GM12878 (cell line): ENCODE measurements around the gene KLK13. TPM values are rescaled to one million over a fixed set of nuclear protein-coding genes. Genes with fewer than 3 reads are reported as not detected.

Experiments
- BMI1 ChIP-seq: fragments of 450-650 bp; IDR thresholded peaks from 2 replicates; pipeline ENCODE4 v1.6.1; 2016; ENCODE audit warnings: mild to moderate bottlenecking, moderate library complexity, borderline replicate concordance
- CBX3 ChIP-seq: fragments of 200-600 bp; sonication (generic); IDR thresholded peaks from 2 replicates; pipeline ENCODE4 v1.6.1; 2016; ENCODE audit warnings: low read depth, borderline replicate concordance
- CHD4 ChIP-seq: fragments of 200-600 bp; sonication (generic); IDR thresholded peaks from 2 replicates; pipeline ENCODE4 v1.6.1; 2016; ENCODE audit warnings: mild to moderate bottlenecking
- FOS ChIP-seq: IDR thresholded peaks from 3 replicates; pipeline ENCODE4 v1.6.1; 2011; ENCODE audit warnings: borderline replicate concordance; ENCODE audit not compliant: insufficient read length; ENCODE audit errors: extremely low read depth
- GATAD2B ChIP-seq: fragments of 450-650 bp; conservative IDR thresholded peaks from 2 replicates; pipeline ENCODE4 v1.6.1; 2017; ENCODE audit warnings: low read depth, mild to moderate bottlenecking, moderate library complexity
- HDGF ChIP-seq: fragments of 450-650 bp; IDR thresholded peaks from 2 replicates; pipeline ENCODE4 v1.6.1; 2016; ENCODE audit warnings: antibody characterized with exemption
- KAT2A ChIP-seq: conservative IDR thresholded peaks from 2 replicates; pipeline ENCODE4 v1.6.1; 2011; ENCODE audit warnings: low read depth, low read length; ENCODE audit not compliant: control insufficient read depth
- LARP7 ChIP-seq: fragments of 450-650 bp; IDR thresholded peaks from 2 replicates; pipeline ENCODE4 v1.6.1; 2017; ENCODE audit warnings: mild to moderate bottlenecking
- NBN ChIP-seq: fragments of 450-650 bp; IDR thresholded peaks from 2 replicates; pipeline ENCODE4 v1.6.1; 2016
- NFXL1 ChIP-seq: fragments of 450-650 bp; IDR thresholded peaks from 2 replicates; pipeline ENCODE4 v1.6.1; 2017; ENCODE audit warnings: antibody characterized with exemption, mild to moderate bottlenecking, borderline replicate concordance
- SMARCA5 ChIP-seq: fragments of 450-650 bp; IDR thresholded peaks from 2 replicates; pipeline ENCODE4 v1.6.1; 2017; ENCODE audit warnings: mild to moderate bottlenecking
- SMC3 ChIP-seq: IDR thresholded peaks from 2 replicates; pipeline ENCODE4 v1.6.1; 2011; ENCODE audit warnings: low read length, improper control_type of control experiment, borderline replicate concordance
- SRF ChIP-seq, 2 experiments: IDR thresholded peaks; 2 replicates each; pipeline ENCODE4 v1.6.1; 2011; ENCODE audit warnings: low read depth in 2 of 2, low read length in 2 of 2, mild to moderate bottlenecking in 1 of 2, moderate library complexity in 1 of 2
- STAT1 ChIP-seq: fragments of 450-650 bp; conservative IDR thresholded peaks from 2 replicates; pipeline ENCODE4 v1.6.1; 2014; ENCODE audit warnings: antibody characterized with exemption, mild to moderate bottlenecking
- SUPT20H ChIP-seq: IDR thresholded peaks from 2 replicates; pipeline ENCODE4 v1.6.1; 2011; ENCODE audit warnings: low read depth, mild to moderate bottlenecking, low read length, moderate library complexity, borderline replicate concordance; ENCODE audit not compliant: control insufficient read depth
- YBX1 ChIP-seq: fragments of 450-650 bp; IDR thresholded peaks from 2 replicates; pipeline ENCODE4 v1.6.1; 2016; ENCODE audit warnings: antibody characterized with exemption
- ZNF24 ChIP-seq: fragments of 450-650 bp; IDR thresholded peaks from 2 replicates; pipeline ENCODE4 v1.6.1; 2017; ENCODE audit warnings: antibody characterized with exemption, mild to moderate bottlenecking
- ZNF274 ChIP-seq: IDR thresholded peaks from one replicate; pipeline ENCODE4 v1.8.0; 2011; ENCODE audit not compliant: insufficient read length, insufficient read depth
- polyA plus RNA-seq, 11 experiments: library from polyadenylated mRNA; depleted of rRNA in 4 of 11; unstranded in 6 of 11; stranded (reverse) in 5 of 11; fragments of >200 nt; fragmentation: Nextera tagmentation in 4 of 11; fragmentation: Illumina TruSeq in 1 of 11; extraction: Ambion mirVana in 4 of 11; extraction: Trizol in 1 of 11; gene quantifications; 1 replicate in 1 of 11; 2 replicates in 10 of 11; pipeline versions ENCODE4 v1.2.1 to v1.2.3, GENCODE V29; 2011 to 2016; ENCODE audit warnings: inconsistent platforms in 2 of 11, missing spikeins in 2 of 11, low read depth in 1 of 11
- total RNA-seq, 4 experiments: library from RNA; depleted of rRNA in 3 of 4; stranded (reverse); fragments of >200 nt in 3 of 4; fragmentation: Illumina TruSeq in 1 of 4; extraction: Trizol in 1 of 4; gene quantifications; 2 replicates each; pipeline versions ENCODE4 v1.2.1 to v1.2.3, GENCODE V29; 2013 to 2021
- TF ChIP-seq, protein P1 (sequence below), 3 experiments: IDR thresholded peaks in 2 of 3; conservative IDR thresholded peaks in 1 of 3; 2 replicates each; pipeline ENCODE4 v1.5.1; 2011; ENCODE audit warnings: low read depth in 3 of 3, low read length in 3 of 3, mild to moderate bottlenecking in 3 of 3, control low read depth in 2 of 3, moderate library complexity in 2 of 3, inconsistent platforms in 1 of 3, mixed read lengths in 1 of 3; ENCODE audit not compliant: control insufficient read depth in 2 of 3, insufficient read depth in 1 of 3; ENCODE audit errors: extremely low read depth in 1 of 3
- TF ChIP-seq, protein P2 (sequence below): IDR thresholded peaks from 2 replicates; pipeline ENCODE4 v1.6.1; 2012; ENCODE audit warnings: low read depth, low read length, improper control_type of control experiment
- TF ChIP-seq, protein P3 (sequence below): fragments of 450-650 bp; IDR thresholded peaks from 2 replicates; pipeline ENCODE4 v1.6.1; 2014; ENCODE audit warnings: mild to moderate bottlenecking
- TF ChIP-seq, protein P4 (sequence below): IDR thresholded peaks from 2 replicates; pipeline ENCODE4 v1.6.1; 2011; ENCODE audit warnings: mild to moderate bottlenecking, low read depth, low read length, moderate library complexity; ENCODE audit not compliant: insufficient replicate concordance

Gene KLK13
- total and polyA plus RNA-seq, 10 of the 15 experiments (the other 5 are each of a cell fraction or from before 2014, with no cell fraction given) = not detected

DNA sequence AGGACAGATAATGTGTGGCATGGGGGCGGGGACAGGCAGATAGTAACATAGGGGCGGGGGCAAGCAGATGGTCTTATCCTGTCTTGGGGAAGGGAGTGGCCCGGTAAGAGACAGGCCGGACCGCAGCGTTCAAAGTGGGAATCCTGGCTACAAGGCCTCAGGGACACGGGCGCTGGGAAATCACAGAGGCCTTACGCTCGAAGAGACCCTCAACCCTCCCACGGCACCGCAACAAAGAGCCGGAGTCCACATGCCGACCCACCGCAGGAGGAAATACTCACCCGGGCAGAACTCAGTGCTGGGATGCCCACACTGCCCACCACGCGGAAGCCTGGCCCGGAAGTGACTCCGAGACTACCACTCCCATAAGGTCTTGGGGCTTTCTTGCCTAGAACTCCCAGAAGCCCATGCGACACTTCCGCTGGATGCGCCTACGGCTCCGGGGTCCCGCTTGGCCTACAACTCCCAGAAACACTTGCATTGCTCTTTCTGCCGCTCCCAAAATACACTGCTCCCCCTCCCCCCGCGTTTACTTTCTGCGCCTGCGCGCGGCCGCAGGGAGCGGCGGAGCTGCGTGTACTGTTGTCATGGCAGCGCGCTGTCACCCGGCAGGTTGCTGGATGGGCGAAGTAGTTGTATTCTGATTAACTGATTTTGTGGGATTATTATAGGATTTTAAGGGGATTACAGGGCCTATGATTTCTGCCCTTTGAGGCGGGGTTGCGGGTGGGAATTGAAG is 43.3 kb upstream of the KLK13 start, which contains the start of gene CTU1 (continued):
- TF ChIP-seq SUPT20H (no peak), ZNF274 (no peak), NBN (peak; percentile 67; the same call in 1 of the 2 replicates), NFXL1 (no peak), CHD4 (no peak), SMC3 (no peak), FOS (no peak), LARP7 (no peak), ZNF24 (no peak), YBX1 (no peak), KAT2A (no peak), STAT1 (peak; percentile 81; the same call in 1 of the 2 replicates), SRF (IDR thresholded peaks at IDR 0.05; ENCODE audit: low read depth in 2 of 2, low read length in 2 of 2) (0 out of 4 replicates have a peak, but pooled peaks of 1 of the 2 experiments have one; percentile 35), BMI1 (peak; percentile 99), GATAD2B (no peak; the same call in 1 of the 2 replicates), HDGF (0 out of 2 replicates have a peak, but pooled peaks have one; percentile 77), SMARCA5 (no peak), CBX3 (no peak)
- TF ChIP-seq, protein P1, sequence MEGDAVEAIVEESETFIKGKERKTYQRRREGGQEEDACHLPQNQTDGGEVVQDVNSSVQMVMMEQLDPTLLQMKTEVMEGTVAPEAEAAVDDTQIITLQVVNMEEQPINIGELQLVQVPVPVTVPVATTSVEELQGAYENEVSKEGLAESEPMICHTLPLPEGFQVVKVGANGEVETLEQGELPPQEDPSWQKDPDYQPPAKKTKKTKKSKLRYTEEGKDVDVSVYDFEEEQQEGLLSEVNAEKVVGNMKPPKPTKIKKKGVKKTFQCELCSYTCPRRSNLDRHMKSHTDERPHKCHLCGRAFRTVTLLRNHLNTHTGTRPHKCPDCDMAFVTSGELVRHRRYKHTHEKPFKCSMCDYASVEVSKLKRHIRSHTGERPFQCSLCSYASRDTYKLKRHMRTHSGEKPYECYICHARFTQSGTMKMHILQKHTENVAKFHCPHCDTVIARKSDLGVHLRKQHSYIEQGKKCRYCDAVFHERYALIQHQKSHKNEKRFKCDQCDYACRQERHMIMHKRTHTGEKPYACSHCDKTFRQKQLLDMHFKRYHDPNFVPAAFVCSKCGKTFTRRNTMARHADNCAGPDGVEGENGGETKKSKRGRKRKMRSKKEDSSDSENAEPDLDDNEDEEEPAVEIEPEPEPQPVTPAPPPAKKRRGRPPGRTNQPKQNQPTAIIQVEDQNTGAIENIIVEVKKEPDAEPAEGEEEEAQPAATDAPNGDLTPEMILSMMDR (IDR thresholded peaks at IDR 0.05 in 2 of 3, conservative IDR thresholded peaks at IDR 0.05 in 1 of 3; ENCODE audit: control insufficient read depth in 2 of 3, extremely low read depth in 1 of 3, insufficient read depth in 1 of 3, low read depth in 3 of 3, low read length in 3 of 3) = no peak
- TF ChIP-seq, protein P2, sequence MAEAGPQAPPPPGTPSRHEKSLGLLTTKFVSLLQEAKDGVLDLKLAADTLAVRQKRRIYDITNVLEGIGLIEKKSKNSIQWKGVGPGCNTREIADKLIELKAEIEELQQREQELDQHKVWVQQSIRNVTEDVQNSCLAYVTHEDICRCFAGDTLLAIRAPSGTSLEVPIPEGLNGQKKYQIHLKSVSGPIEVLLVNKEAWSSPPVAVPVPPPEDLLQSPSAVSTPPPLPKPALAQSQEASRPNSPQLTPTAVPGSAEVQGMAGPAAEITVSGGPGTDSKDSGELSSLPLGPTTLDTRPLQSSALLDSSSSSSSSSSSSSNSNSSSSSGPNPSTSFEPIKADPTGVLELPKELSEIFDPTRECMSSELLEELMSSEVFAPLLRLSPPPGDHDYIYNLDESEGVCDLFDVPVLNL = 0 out of 2 replicates have a peak, but pooled peaks have one; percentile 42
- TF ChIP-seq, protein P3, sequence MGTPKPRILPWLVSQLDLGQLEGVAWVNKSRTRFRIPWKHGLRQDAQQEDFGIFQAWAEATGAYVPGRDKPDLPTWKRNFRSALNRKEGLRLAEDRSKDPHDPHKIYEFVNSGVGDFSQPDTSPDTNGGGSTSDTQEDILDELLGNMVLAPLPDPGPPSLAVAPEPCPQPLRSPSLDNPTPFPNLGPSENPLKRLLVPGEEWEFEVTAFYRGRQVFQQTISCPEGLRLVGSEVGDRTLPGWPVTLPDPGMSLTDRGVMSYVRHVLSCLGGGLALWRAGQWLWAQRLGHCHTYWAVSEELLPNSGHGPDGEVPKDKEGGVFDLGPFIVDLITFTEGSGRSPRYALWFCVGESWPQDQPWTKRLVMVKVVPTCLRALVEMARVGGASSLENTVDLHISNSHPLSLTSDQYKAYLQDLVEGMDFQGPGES = peak; percentile 45; the same call in 1 of the 2 replicates
- TF ChIP-seq, protein P4, sequence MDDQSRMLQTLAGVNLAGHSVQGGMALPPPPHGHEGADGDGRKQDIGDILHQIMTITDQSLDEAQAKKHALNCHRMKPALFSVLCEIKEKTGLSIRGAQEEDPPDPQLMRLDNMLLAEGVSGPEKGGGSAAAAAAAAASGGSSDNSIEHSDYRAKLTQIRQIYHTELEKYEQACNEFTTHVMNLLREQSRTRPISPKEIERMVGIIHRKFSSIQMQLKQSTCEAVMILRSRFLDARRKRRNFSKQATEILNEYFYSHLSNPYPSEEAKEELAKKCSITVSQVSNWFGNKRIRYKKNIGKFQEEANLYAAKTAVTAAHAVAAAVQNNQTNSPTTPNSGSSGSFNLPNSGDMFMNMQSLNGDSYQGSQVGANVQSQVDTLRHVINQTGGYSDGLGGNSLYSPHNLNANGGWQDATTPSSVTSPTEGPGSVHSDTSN = no peak
